Activated B cell treated with CpG ODN at 0.5 μM for 24 hours (primary cell): Measurements from ENCODE around the gene TRAFD1. TPM values are rescaled to one million over a fixed set of nuclear protein-coding genes. Genes with fewer than 3 reads are reported as not detected.

Experiments
- ATAC-seq: fragments of 200-7000 bp; cut with Tn5 transposase; one replicate; pipeline ENCODE4 v1.10.0; 2021; ENCODE audit warnings: low read depth, mild to moderate bottlenecking, moderate library complexity
- CTCF ChIA-PET: fragments of 350-600 bp; sonication (Branson Sonifier 250); formaldehyde crosslinking; loops from one replicate; lab custom pipeline; 2021; ENCODE audit warnings: antibody characterized with exemption; lab: Charles Lee
- POLR2A ChIA-PET: fragments of 350-600 bp; sonication (Branson Sonifier 250); formaldehyde crosslinking; loops from one replicate; lab custom pipeline; 2021; ENCODE audit warnings: antibody characterized with exemption; lab: Charles Lee
- DNase-seq: peaks from one replicate; pipeline ENCODE4 v3.0.0; 2022
- H3K27ac Mint-ChIP-seq: one replicate; pipeline ENCODE4 v1.8.0; 2020; ENCODE audit warnings: mixed read lengths
- H3K27me3 Mint-ChIP-seq: one replicate; pipeline ENCODE4 v1.8.0; 2021; ENCODE audit warnings: mixed read lengths
- H3K36me3 Mint-ChIP-seq: one replicate; pipeline ENCODE4 v1.8.0; 2021; ENCODE audit warnings: low read depth, mixed read lengths
- H3K4me1 Mint-ChIP-seq: one replicate; pipeline ENCODE4 v1.8.0; 2021; ENCODE audit warnings: mixed read lengths
- H3K4me3 Mint-ChIP-seq: one replicate; pipeline ENCODE4 v1.8.0; 2020; ENCODE audit warnings: mild to moderate bottlenecking, mixed read lengths
- H3K9me3 Mint-ChIP-seq: one replicate; pipeline ENCODE4 v1.8.0; 2020; ENCODE audit warnings: mixed read lengths
- intact Hi-C: fragments of 100-400 bp; cut with micrococcal nuclease; formaldehyde crosslinking; loops from one replicate; pipeline ENCODE4 v1.15.1; 2024
- total RNA-seq: library from RNA; stranded (reverse); gene quantifications from 2 replicates; pipeline ENCODE4 v1.2.3, GENCODE V29; 2022
- TF ChIP-seq, protein P1 (sequence below): fragments of 200-600 bp; IDR thresholded peaks from one replicate; pipeline ENCODE4 v1.8.0; 2022; ENCODE audit warnings: antibody characterized with exemption, mild to moderate bottlenecking

TRAFD1 gene
- total RNA-seq, 1 donor from 2014 or later: 51.0 TPM

DNA sequence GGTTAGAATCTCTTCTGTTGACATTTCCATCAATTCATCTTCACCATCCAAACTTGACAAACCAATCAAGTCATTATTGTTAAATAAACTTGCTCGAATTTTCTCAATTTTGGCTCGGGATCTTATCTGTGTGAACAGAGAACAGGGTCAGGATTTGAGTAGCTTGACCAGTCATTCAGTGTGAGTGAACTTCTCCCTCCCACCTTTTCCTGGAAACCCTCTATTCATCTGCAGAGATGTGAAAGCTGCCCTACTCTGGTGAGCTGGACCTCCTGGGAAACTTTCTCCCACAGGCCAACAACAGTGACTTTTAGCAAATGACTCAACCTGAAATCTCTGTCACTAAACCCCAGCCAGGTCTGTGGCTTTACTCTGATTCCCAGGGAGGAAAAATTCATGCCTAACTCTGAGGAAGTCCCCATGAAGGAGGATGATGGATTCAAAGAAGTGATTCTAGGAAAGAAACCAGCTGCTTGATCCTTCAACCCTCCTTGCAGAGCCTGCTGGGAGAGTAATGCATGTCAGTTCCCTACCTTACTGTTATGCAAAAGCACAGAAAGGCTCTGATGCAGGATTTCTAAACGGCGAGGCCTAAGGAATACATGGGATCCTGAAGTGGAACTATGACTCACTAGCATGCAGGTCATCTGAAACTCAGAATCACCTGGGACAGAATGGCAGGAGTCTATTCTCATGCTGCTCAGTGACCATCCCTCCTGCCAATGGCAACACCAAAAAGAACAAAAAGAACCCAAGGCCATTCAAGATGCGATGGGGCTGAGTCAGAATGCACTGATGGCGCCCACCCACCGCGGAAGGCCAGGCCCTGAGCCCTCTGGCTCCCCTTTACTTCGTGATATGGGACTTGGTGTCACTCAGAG is 58.0 kb downstream of the TRAFD1 start:
- POLR2A ChIA-PET: no interaction called here
- Mint-ChIP-seq H3K36me3 (peaks cover 66% of the 10 kb centered on the region), H3K4me1 (no peaks in the 10 kb centered on the region), H3K27ac (no peak overlapping the region), H3K9me3 (no peaks in the 10 kb centered on the region), H3K27me3 (no peaks in the 10 kb centered on the region), H3K4me3 (no peak overlapping the region)
- CTCF ChIA-PET: no interaction called here
- intact Hi-C loops: no loop called here
- TF ChIP-seq, protein P1, sequence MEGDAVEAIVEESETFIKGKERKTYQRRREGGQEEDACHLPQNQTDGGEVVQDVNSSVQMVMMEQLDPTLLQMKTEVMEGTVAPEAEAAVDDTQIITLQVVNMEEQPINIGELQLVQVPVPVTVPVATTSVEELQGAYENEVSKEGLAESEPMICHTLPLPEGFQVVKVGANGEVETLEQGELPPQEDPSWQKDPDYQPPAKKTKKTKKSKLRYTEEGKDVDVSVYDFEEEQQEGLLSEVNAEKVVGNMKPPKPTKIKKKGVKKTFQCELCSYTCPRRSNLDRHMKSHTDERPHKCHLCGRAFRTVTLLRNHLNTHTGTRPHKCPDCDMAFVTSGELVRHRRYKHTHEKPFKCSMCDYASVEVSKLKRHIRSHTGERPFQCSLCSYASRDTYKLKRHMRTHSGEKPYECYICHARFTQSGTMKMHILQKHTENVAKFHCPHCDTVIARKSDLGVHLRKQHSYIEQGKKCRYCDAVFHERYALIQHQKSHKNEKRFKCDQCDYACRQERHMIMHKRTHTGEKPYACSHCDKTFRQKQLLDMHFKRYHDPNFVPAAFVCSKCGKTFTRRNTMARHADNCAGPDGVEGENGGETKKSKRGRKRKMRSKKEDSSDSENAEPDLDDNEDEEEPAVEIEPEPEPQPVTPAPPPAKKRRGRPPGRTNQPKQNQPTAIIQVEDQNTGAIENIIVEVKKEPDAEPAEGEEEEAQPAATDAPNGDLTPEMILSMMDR: no peak
- DNase-seq: no peak
- ATAC-seq: no peak

DNA sequence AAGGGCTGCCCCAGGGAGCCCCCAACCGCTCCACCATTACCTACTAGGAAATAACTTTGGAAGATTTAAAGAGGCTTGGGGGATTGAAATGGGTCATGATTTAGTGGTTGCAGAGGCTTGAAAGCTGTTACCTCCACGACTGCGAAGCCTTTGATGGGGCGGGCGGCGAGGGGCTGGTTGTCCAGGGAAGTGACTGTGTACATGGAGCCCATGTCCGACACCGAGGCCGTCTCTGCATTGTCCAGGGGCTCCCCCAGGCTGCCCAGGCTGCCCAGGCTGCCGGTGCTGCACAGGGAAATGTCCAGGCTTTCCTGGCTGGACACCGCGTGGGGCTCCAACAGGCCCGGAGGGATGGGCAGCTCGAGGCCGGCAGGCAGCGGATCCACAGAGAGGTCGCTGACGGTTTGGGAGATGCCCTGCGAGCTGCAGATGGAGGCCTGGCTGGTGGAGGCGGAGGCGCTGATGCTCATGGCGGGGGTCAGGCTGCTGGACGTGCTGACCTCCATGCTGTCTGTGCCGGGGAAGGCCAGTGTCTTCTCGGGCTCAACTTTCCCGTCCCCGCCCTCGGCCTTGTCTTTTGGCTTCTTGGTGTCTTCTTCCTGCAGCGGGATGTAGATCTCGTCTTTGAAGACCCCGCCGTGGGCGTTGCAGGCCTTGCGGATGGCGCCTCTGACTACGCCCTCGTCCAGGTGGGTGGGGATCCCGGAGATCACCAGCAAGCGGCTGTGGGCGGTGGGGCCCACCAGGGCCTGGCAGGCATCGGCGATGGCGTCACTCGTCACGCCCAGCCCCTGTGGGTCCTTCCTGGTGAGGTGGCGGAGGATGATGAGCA is 58.9 kb downstream of the TRAFD1 start:
- peaks cover 66% of the 10 kb centered on the region for H3K36me3 Mint-ChIP-seq
- no peaks in the 10 kb centered on the region for H3K27me3 Mint-ChIP-seq
- no peak for DNase-seq
- H3K4me1 Mint-ChIP-seq: no peaks in the 10 kb centered on the region
- POLR2A ChIA-PET: no interaction called here
- no peak for ATAC-seq
- CTCF ChIA-PET: no interaction called here
- intact Hi-C loops: no loop called here
- no peak overlapping the region for H3K4me3 Mint-ChIP-seq
- TF ChIP-seq, protein P1: no peak
- H3K27ac Mint-ChIP-seq: no peak overlapping the region
- no peaks in the 10 kb centered on the region for H3K9me3 Mint-ChIP-seq

DNA sequence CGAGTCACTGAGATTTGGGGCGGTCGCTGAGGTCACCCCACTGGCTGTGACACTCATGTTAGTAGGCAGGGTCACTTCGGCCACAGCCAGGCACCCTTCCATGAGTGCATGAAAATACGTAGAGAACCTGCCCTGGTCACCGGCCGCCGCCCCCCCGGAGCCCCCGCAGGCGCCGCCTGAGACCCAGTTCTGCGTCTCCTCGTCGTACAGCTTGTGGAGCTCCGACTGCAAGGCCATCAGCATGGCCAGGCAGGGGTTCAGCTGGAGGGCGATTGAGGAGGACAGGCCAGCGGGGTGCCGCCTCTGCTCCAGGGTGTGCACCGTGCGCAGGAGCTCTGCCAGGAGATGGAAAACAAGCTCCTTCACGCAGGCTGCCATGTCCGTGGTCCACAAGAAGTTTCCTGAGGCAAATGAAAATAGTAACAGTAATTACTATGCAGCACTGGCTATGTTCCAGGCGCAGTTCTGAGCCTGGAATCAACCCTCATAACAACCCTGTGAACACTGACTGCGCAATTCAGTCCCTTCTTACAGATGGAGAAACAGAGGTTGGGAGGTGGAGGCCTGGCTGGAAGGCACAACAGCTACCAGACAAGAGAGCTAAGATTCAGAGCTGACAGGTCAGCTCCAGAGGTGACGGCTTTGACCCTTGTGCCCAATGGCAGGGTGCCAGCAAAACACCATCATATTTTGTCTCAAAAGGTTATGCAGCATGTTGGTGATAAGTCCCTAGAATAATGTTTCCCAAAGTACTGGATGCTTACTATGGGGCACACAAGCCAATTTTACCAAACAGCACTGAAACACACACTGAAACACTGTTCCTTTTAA is 59.9 kb downstream of the TRAFD1 start:
- TF ChIP-seq, protein P1: no peak
- no peak for ATAC-seq
- Mint-ChIP-seq H3K4me1 (no peaks in the 10 kb centered on the region), H3K4me3 (no peak overlapping the region), H3K9me3 (no peaks in the 10 kb centered on the region), H3K27me3 (no peaks in the 10 kb centered on the region), H3K27ac (no peak overlapping the region), H3K36me3 (peaks cover 64% of the 10 kb centered on the region)
- no peak for DNase-seq
- intact Hi-C loops: no loop called here
- CTCF ChIA-PET: no interaction called here
- POLR2A ChIA-PET: no interaction called here

DNA sequence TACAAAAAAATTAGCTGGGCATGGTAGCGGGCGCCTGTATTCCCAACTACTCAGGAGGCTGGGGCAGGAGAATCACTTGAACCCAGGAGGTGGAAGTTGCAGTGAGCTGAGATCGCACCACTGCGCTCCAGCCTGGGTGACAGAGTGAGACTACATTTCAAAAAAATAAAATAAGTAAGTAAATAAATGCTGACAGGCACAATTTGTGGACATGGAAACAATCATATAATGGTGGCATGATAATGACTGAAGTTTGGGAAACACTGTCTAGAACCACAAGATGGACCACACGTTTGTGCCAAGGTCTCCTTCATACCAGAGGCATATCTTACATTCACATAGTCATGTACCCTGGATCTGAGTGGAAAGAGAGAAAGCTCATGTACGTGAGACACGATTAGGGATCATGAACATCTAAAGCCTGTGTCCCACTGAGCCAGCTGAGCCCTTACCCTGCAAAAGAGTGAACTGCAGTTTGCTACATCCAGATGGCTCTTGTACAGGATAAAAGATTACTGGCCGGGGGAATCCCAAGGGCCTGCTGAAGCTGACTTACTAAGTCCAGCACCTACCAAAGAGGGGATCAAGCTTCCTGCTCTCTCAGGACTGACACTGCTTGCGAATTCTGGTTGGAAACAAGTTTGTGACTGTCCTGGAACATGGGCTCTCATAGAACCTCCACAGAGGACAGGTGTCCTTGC is 62.9 kb downstream of the TRAFD1 start:
- Mint-ChIP-seq H3K27ac (no peak overlapping the region), H3K9me3 (no peaks in the 10 kb centered on the region), H3K4me3 (no peak overlapping the region), H3K36me3 (peaks cover 72% of the 10 kb centered on the region), H3K4me1 (no peaks in the 10 kb centered on the region), H3K27me3 (no peaks in the 10 kb centered on the region)
- CTCF ChIA-PET: no interaction called here
- TF ChIP-seq, protein P1: no peak
- ATAC-seq: no peak
- intact Hi-C loops: no loop called here
- POLR2A ChIA-PET: no interaction called here
- DNase-seq: no peak
